ENCODE measurements around the gene CLIC1. TPM values are rescaled to one million over a fixed set of nuclear protein-coding genes. Genes with fewer than 3 reads are reported as not detected.

The CLIC1 gene
- polyA plus RNA-seq, 1 donor (not counting 4 experiments of a cell fraction or from before 2014, with no cell fraction given): 832 TPM

DNA sequence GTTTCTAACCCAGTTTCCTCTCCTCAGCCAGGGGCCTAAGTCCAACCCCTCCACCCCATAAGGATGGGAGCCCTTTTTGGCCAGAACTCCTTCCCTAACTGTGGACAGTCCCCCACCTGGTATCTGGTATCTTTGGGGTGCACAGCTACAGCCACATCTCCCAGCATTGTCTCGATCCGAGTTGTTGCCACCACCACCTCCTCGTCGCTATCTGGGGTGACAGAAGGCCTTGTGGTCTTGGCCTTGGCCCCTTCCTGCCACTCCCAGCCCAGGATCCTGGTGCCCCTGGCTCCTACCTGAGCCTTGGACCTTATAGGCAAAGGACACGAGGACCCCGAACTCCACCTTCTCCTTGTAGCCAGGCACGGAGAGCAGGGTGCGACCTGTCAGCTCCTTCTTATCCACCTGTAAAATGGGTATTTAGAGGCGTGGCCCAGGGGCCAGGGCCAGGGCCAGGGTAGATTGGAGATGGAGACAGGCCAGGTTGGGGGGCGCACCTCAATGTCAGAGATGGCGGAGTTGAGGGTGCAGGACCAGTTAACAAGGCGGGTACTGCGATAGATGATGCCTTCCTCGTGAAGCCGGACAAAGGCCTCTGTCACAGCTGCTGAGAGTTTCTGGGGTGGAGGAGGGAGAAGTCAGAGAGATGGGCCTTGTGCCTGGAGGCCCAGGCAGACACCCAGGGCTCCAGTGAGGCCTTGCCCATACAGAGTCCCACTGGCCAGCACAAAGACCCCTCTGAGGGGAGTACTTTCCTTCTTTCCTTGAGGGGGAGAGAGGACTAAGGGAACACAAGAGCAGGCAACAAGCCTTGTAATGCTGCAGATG is 48.0 kb upstream of the CLIC1 start:
- no peaks in the 10 kb centered on the region for H3K4me1 ChIP-seq (ENCODE audit: control insufficient read depth, extremely low read depth, insufficient read depth, low read length)
- H3K9me1 ChIP-seq (ENCODE audit: control insufficient read depth, extremely low read depth, insufficient read depth, low read length): no peaks in the 10 kb centered on the region
- H3K27ac ChIP-seq (ENCODE audit: control insufficient read depth, insufficient read depth, low read length): no peak overlapping the region
- no peaks in the 10 kb centered on the region for H3K9me3 ChIP-seq (ENCODE audit: control insufficient read depth, low read depth, low read length)
- no peaks in the 10 kb centered on the region for H3K27me3 ChIP-seq (ENCODE audit: control insufficient read depth, extremely low read depth, insufficient read depth, low read length)
- no peak overlapping the region for H3K4me2 ChIP-seq (ENCODE audit: control insufficient read depth, extremely low read depth, insufficient read depth, low read depth, low read length)
- DNase-seq (ENCODE audit: low read depth, low spot score): no peak
- H3K4me3 ChIP-seq (ENCODE audit: control insufficient read depth in 2 of 3, extremely low read depth in 1 of 3, insufficient read depth in 2 of 3, low read depth in 1 of 3, low read length in 3 of 3): no peak overlapping the region
- H2AFZ ChIP-seq (ENCODE audit: control insufficient read depth, low read length): no peak overlapping the region
- no peak overlapping the region for H3K9ac ChIP-seq (ENCODE audit: control insufficient read depth, extremely low read depth, insufficient read depth, low read length)
- FAIRE-seq: no peak
- no peaks in the 10 kb centered on the region for H4K20me1 ChIP-seq (ENCODE audit: control insufficient read depth, extremely low read depth, insufficient read depth, low read length)
- H3K36me3 ChIP-seq (ENCODE audit: control insufficient read depth in 2 of 2, extremely low read depth in 1 of 2, insufficient read depth in 2 of 2, low read length in 2 of 2): peaks cover 28 to 48% of the 10 kb centered on the region in 2 experiments
- H3K79me2 ChIP-seq (ENCODE audit: control insufficient read depth, insufficient read depth, low read length): peaks cover 2% of the 10 kb centered on the region
- dilution Hi-C loops (cut with MboI; ENCODE audit: extremely low pct_ligation_motif_present, low sequenced_read_pairs): no loop called here
- TF ChIP-seq EZH2 (IDR thresholded peaks at IDR 0.05; ENCODE audit: low read length): no peak
- TF ChIP-seq, protein P1, sequence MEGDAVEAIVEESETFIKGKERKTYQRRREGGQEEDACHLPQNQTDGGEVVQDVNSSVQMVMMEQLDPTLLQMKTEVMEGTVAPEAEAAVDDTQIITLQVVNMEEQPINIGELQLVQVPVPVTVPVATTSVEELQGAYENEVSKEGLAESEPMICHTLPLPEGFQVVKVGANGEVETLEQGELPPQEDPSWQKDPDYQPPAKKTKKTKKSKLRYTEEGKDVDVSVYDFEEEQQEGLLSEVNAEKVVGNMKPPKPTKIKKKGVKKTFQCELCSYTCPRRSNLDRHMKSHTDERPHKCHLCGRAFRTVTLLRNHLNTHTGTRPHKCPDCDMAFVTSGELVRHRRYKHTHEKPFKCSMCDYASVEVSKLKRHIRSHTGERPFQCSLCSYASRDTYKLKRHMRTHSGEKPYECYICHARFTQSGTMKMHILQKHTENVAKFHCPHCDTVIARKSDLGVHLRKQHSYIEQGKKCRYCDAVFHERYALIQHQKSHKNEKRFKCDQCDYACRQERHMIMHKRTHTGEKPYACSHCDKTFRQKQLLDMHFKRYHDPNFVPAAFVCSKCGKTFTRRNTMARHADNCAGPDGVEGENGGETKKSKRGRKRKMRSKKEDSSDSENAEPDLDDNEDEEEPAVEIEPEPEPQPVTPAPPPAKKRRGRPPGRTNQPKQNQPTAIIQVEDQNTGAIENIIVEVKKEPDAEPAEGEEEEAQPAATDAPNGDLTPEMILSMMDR (optimal IDR thresholded peaks at IDR 0.05 in 1 of 3, IDR thresholded peaks at IDR 0.05 in 1 of 3, conservative IDR thresholded peaks at IDR 0.05 in 1 of 3; ENCODE audit: extremely low read depth in 1 of 3, insufficient read depth in 2 of 3, low read length in 3 of 3): no peak

GRCh38 chr6:31782126-31782855 is 46.0 kb upstream of the CLIC1 start:
- Histone ChIP-seq H2AFZ (ENCODE audit: control insufficient read depth, low read length) (no peak overlapping the region), H3K9me3 (ENCODE audit: control insufficient read depth, low read depth, low read length) (no peaks in the 10 kb centered on the region), H3K9me1 (ENCODE audit: control insufficient read depth, extremely low read depth, insufficient read depth, low read length) (no peaks in the 10 kb centered on the region), H4K20me1 (ENCODE audit: control insufficient read depth, extremely low read depth, insufficient read depth, low read length) (no peaks in the 10 kb centered on the region), H3K4me3 (ENCODE audit: control insufficient read depth in 2 of 3, extremely low read depth in 1 of 3, insufficient read depth in 2 of 3, low read depth in 1 of 3, low read length in 3 of 3) (no peak overlapping the region), H3K9ac (ENCODE audit: control insufficient read depth, extremely low read depth, insufficient read depth, low read length) (no peak overlapping the region), H3K4me1 (ENCODE audit: control insufficient read depth, extremely low read depth, insufficient read depth, low read length) (peaks cover 2% of the 10 kb centered on the region), H3K36me3 (ENCODE audit: control insufficient read depth in 2 of 2, extremely low read depth in 1 of 2, insufficient read depth in 2 of 2, low read length in 2 of 2) (peaks cover 37 to 56% of the 10 kb centered on the region in 2 experiments), H3K79me2 (ENCODE audit: control insufficient read depth, insufficient read depth, low read length) (no peaks in the 10 kb centered on the region), H3K27ac (ENCODE audit: control insufficient read depth, insufficient read depth, low read length) (no peak overlapping the region), H3K4me2 (ENCODE audit: control insufficient read depth, extremely low read depth, insufficient read depth, low read depth, low read length) (no peak overlapping the region), H3K27me3 (ENCODE audit: control insufficient read depth, extremely low read depth, insufficient read depth, low read length) (no peaks in the 10 kb centered on the region)
- TF ChIP-seq, protein P1 (optimal IDR thresholded peaks at IDR 0.05 in 1 of 3, IDR thresholded peaks at IDR 0.05 in 1 of 3, conservative IDR thresholded peaks at IDR 0.05 in 1 of 3; ENCODE audit: extremely low read depth in 1 of 3, insufficient read depth in 2 of 3, low read length in 3 of 3): no peak
- no peak for TF ChIP-seq EZH2 (IDR thresholded peaks at IDR 0.05; ENCODE audit: low read length)
- DNase-seq (ENCODE audit: low read depth, low spot score): no peak
- no peak for FAIRE-seq
- dilution Hi-C loops (cut with MboI; ENCODE audit: extremely low pct_ligation_motif_present, low sequenced_read_pairs): no loop called here

Measured in keratinocyte (primary cell).